Prostate gland (tissue), 2 donors: Measurements from ENCODE around the gene TTBK2.

Experiments
- CTCF ChIP-seq, 4 experiments: fragments of 200-600 bp in 2 of 4; fragments of 450-650 bp in 2 of 4; sonication (generic) in 2 of 4; IDR thresholded peaks; 1 replicate in 3 of 4; 2 replicates in 1 of 4; pipeline ENCODE4 v1.5.1; 2016 to 2019; ENCODE audit warnings: antibody characterized with exemption in 4 of 4, mild to moderate bottlenecking in 2 of 4, moderate library complexity in 2 of 4
- POLR2A ChIP-seq: fragments of 450-650 bp; IDR thresholded peaks from one replicate; pipeline ENCODE4 v1.6.1; 2016; ENCODE audit warnings: antibody characterized with exemption, mild to moderate bottlenecking
- POLR2AphosphoS5 ChIP-seq: sonication (generic); formaldehyde crosslinking; IDR thresholded peaks from one replicate; pipeline ENCODE4 v1.6.1; 2017; ENCODE audit warnings: antibody characterized with exemption

- no peak for TF ChIP-seq POLR2A
- peak; percentile 46 to 80 (median 70) for TF ChIP-seq CTCF (IDR thresholded peaks at IDR 0.05)
- TF ChIP-seq POLR2AphosphoS5: peak; percentile 51
Measured at GRCh38 chr15:42704492-42704926, 216.1 kb downstream of the TTBK2 start.
